NCI-H460 (cell line): Measurements from ENCODE around the gene STAT5A. TPM values are rescaled to one million over a fixed set of nuclear protein-coding genes. Genes with fewer than 3 reads are reported as not detected.
"Not testable (repeated sequence)": the region's sequence is repeated elsewhere in the genome, so short reads cannot be mapped to it uniquely, and the experiment has no call there.

Experiments
- DNase-seq: peaks from one replicate; pipeline ENCODE4 v3.0.0-alpha.2; 2016; ENCODE audit warnings: low read depth; ENCODE audit errors: extremely low read depth
- polyA plus RNA-seq: library from polyadenylated mRNA; depleted of rRNA; stranded (reverse); fragments of >200 nt; gene quantifications from 2 replicates; pipeline ENCODE4 v1.2.3, GENCODE V29; 2014; cell fraction: nucleus; rRNA removed
- total RNA-seq: library from RNA; depleted of rRNA; stranded (reverse); fragments of >200 nt; shearing (Covaris generic); gene quantifications from 2 replicates; pipeline ENCODE4 v1.2.3, GENCODE V29; 2014; rRNA removed

Gene STAT5A
- 1.6 and 2.9 TPM in 2 replicates for total RNA-seq
- polyA plus RNA-seq, result 1.2 and 2.3 TPM in 2 replicates

DNA sequence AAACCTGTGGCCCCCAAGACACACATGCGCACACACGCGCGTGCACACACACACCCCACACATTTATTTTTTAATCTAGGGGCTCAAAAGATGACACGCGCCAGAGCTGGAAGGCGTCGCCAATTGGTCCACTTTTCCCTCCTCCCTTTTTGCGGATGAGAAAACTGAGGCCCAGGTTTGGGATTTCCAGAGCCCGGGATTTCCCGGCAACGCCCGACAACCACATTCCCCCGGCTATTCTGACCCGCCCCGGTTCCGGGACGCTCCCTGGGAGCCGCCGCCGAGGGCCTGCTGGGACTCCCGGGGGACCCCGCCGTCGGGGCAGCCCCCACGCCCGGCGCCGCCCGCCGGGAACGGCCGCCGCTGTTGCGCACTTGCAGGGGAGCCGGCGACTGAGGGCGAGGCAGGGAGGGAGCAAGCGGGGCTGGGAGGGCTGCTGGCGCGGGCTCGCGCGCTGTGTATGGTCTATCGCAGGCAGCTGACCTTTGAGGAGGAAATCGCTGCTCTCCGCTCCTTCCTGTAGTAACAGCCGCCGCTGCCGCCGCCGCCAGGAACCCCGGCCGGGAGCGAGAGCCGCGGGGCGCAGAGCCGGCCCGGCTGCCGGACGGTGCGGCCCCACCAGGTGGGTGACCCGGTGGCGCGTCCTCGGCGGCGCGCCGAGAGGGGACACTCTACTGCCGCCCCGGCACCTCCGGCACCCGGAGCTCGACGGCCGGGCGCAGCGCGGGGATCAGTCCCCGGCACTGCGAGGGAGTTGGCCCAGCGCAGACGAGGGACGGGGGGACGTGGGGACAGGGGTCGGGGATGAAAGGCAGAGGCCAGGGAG lies at the start of gene STAT5A:
TSS of gene STAT5A (plus strand) at position 522 of the 826 bp plus-strand sequence. CDS start 914 bp downstream, outside the sequence.
- DNase-seq, result peak; percentile 33

DNA sequence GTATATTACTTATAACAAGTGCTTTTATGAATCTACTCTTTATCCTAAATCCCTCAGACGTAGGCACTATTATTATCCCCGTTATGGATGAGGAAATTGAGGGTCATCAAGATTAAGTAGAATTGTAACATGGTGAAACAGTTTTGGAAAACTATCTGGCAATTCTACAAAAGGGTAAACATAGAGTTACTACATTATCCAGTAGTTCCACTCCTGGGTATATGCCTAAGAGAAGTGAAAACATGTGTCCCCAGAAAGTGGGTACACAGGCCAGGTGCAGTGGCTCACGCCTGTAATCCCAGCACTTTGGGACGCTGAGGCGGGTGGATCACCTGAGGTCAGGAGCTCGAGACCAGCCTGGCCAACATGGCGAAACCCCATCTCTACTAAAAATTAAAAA lies 48.7 kb upstream of the STAT5A start:
- not testable (repeated sequence) for DNase-seq

DNA sequence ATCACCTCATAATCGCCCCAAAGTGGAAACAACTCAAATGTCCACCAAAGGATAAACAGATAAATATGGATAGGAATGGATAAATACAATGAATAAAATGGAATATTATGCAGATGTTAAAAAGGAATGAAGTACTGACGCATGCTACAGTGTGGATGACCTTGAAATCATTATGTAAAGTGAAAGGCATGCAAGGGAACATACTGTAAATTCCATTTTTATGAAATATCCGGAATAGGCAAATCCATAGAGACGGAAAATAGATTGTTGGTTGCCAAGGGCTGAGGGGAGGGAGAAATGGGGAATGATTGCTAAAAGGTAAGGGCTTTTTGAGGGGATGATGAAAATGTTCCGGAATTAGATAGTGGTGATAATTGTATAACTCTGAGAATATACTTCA lies 48.1 kb upstream of the STAT5A start:
- DNase-seq, result no peak

DNA sequence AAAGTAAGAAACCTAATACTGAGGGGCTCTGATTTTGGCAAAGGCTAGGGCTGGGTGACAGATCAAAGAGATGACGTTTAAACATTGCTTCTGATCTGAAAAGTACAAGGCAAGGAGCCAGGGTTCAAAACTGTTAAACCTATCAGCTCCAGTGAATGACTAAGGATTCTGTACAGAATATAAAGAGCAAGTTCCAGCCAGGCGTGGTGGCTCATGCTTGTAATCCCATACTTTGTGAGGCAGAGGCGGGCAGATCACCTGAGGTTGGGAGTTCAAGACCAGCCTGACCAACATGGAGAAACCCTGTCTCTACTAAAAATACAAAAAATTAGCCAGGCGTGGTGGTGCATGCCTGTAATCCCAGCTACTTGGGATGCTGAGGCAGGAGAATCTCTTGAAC lies 47.4 kb upstream of the STAT5A start:
- not testable (repeated sequence) for DNase-seq

DNA sequence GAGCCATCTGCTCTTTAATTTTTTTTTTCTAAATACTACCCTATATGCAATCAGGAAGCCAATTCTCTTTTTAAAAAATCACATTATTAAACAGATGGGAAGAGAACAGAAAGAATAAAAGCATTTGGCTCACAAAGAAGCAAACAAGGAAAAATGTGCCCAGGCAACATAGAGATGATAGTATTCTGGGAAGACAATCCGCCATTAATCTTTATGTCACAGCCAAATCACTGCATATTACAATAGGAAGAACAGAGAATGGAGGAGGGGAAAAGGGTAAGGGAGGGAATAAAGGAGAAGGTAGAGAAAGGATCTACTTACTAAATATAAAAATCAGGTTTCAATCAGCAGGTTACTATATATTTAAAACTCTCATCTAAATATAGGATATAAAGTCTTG lies 46.4 kb upstream of the STAT5A start:
- no peak for DNase-seq

DNA sequence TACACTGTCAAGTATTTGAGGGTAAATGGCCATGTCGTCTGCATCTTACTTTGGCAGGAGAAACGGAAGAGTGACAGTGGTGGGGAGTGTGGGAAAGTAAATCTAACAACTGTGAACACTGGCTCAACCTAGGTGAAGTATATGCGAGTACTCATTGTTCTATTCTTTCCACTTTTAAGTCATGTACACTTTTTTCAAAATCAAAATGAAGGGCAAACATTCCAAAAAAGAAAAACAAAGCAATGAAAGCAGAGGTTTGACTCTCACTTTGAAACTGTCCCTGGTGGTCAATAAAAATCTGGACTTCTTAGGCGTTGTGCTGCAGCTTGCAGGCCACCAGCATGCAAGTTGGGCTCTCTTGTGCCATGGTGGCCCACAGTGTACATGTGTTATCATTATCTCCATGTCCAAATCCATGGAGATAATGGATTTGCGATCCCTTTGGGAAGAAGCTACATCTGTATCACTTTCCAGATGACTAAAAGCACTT lies 44.8 kb upstream of the STAT5A start:
- no peak for DNase-seq

DNA sequence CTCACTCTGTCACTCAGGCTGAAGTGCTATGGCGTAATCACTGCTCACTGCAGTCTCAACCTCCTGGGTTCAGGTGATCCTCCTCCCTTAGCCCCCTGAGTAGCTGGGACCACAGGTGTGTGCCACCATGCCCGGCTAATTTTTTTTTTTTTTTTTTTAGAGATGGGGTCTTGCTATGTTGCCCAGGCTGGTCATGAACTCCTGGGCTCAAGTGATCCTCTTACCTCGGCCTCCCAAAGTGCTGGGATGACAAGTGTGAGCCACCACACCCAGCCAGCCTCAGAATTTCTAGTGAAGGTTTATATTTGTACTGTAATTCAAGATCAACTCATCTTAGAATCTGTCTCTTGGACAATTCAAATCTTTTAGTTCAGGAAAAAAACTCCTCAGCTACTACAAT lies 44.2 kb upstream of the STAT5A start:
- DNase-seq, result not testable (repeated sequence)

DNA sequence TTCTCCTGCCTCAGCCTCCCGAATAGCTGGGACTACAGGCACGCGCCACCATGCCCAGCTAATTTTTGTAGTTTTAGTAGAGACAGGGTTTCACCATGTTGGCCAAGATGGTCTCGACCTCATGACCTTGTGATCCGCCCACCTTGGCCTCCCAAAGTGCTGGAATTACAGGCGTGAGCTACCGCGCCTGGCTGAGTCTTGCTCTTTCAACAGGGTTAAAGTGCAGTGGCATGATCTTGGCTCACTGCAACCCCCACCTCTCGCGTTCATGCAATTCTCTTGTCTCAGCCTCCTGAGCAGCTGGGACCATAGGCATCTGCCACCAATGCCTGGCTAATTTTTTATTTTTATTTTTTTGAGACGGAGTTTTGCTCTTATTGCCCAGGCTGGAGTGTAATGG lies 43.1 kb upstream of the STAT5A start:
- not testable (repeated sequence) for DNase-seq

DNA sequence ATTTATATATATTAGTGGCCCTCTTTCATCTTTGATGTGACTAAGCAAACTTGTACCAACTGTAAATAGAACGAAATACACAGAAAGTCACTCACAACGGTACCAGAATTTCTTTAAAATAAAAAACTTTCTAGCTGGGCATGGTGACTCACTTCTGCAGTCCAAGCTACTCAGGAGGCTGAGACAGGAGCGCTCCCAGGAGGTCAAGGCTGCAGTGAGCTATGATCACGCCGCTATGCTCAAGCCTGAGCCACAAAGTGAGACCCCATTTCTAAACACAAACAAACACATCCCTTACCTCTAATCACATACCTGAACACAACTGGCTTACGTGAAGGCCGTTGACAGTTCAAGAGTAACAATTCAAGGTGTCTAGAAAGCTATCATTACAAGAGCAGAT lies 41.8 kb upstream of the STAT5A start:
- DNase-seq, result no peak

DNA sequence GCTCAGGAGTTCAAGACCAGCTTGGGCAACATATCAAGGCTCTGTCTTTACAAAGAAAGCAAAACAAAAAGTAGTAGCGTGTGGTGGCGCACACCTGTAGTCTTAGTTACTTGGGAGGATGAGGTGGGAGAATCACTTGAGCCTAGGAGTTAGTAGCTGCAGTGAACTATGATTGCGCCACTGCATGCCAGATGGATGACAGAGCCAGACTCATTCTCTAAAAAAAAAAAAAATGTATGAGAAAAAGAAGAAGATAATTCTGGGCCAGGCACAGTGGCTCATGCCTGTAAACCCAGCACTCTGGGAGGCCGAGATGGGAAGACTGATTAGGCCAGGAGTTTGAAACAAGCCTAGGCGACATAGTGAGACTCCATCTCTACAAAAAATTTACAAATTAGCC lies 40.6 kb upstream of the STAT5A start:
- DNase-seq, result no peak

DNA sequence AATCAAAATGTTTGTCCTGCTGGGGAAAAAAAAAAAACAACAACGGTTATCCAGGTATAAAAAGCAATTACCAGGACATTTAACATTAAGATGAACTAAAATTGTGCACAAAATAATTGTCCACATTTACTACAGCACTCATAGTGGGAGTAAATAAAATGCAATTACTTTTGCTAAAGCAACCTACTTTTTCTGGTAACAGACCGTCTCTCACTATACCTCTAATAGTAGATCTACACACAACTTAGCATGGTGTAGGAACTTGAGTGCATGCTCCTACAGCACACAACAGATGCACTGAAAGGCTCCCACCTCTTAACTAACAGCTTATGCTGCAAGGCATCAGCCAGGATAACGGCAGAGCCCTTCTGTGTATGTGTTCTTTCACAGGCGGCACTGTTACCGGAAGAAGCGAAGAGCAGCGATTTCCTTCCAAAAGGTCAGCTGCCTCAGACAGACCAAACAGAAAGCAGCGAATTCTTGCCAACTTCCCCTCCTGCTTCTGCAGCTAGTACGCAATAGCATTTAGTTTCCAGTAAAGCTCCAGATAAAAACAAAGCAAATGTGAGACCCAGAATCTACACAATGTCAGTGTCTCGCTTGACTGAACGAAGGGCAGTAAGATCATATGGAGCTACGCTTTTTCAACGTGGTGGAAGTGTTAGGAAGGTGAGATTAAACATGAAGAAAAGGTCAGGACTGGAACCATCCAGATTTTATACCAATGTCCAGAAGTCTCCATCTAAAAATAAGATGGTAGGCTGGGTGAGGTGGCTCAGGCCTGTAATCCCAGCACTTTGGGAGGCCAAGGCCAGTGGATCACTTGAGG lies 39.7 kb upstream of the STAT5A start:
- peak; percentile 38 for DNase-seq

DNA sequence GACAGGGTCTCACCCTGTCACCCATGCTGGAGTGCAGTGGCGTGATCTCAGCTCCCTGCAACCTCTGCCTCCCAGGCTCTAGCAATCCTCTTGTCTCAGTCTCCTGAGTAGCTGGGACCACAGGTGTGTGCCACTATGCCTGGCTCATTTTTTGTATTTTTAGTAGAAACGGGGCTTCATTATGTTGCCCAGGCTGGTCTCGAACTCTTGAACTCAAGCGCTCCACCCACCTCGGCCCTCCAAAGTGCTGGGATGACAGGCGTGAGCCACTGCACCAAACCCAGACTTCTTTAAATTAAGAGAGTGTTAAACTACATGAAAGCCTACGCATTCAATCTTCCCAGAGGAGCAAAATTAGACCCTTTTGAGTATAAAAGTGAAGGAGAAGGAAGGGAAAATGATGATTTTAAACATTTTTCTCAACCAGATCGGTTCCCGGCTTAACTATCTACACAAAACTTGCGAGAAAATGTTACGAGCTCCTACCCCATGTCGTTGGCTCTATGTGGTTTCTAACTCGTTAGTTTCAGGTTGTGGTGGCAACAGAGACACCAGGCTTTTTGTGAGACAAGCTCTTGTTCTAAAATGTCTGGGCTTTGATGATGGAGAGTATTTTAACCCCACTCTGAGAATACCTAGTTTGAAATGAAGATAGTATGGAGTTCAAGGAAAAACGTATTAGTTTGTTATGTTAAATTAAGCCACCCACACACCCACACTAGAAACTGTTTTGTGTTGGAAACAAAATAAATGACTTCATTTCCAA lies 38.4 kb upstream of the STAT5A start:
- DNase-seq, result no peak

DNA sequence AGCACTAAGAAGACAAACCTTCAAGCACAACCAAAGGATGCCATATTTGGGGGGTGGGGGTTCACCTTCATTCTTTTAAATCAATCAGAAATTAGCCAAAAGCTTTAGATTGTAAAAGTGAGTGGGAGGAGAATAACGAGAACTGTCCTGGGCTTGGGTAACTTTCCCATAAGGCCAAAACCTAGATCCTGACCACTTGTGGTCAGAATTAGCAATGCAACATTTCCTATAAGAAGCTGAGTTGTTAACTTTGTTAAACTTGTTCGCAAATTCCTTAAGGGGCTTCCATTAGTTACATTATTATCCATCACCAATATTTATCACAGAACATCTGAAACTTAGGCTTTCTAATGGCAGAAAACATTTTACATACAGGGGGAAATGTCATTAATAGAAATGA lies 37.2 kb upstream of the STAT5A start:
- no peak for DNase-seq

DNA sequence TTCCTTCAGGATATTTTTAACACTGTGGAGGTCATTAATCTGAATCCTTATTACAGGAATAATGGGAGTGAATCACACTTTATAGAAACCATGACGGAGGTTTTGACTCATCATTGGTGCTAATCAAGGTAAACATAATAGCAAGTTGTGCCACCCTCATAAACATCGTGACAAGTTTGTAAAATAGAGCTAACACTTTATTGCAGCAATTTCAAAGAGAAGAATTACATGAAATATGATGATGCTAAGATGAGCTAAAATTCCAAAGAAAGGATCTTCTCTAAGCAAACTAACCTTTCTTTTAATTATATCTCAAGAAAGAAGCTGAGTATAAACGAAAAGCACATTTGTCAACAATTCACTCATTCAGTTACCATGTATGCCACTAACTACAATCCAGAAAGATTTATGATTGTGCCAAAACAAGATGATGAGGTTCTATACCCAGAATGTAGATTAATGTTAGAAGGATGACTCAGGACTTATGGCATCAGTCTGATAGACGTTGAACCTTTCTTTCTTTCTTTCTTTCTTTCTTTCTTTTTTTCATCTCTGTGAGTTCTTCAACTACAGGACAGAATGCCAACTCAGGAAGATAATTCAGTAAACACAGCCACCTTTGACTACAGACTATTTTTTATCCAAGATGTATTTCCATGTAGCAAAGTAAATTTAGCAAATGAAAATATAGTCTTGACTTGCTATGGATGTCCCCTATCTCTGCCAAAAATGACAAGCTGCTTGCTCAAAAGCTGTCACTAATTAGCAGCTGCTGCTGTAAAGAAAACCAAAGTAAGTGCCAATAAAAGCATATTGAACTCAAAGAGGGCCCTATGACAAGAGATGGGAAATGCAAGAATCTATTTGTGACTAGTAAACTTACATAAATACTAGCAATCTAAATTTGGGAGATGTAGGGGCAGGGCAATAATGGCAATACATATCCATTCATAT lies 35.4 kb upstream of the STAT5A start:
- DNase-seq, result no peak

DNA sequence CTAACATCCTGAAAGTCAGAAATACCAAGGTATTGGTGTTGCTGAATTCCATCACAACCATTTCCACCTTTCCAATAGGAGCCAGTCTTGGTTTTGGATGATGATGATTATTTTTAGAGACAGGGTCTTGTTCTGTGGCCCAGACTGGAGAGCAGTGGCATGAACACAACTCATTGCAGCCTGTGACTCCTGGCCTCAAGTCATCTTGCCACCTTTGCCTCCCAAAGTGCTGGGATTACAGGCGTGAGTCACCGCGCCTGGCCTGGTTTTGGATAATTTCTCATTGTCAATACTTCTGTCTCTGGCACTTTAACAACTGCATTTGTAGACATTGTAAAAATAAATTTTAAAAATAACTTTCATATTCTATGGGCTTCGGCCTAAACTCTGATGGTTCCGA lies 34.7 kb upstream of the STAT5A start:
- DNase-seq, result no peak

DNA sequence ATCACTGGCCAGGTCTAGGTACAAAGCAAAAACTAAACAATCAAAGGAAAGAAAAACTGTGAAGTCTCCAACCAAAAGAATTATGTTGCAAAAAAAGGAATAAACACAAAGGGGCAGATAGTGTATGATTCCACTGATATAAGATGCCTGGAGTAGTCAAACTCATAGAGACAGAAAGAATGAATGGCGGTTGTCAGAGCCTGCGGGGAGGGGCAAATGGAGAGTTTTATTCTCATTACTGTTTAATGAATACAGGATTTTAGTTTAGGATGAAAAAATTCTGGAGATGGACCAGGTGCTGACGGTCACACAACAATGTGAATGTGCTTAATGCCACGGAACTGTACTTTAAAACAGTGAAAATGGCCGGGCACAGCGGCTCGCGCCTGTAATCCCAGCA lies 32.9 kb upstream of the STAT5A start:
- no peak for DNase-seq

DNA sequence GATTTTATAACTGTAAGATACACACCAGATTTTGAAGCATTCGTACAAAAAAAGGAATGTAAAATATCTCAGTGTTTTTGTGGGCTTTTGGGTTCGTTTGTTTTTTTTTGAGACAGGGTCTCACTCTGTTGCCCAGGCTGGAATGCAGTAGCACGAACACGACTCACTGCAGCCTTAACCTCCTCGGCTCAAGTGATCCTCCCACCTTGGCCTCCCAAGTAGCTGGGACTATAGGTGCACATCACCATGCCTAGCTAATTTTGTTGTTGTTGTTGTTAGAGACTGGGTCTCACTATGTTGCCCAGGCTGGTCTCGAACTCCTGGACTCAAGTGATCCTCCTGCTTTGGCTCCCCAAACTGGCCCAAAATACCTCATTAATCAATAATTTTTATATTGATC lies 28.0 kb upstream of the STAT5A start:
- no peak for DNase-seq

DNA sequence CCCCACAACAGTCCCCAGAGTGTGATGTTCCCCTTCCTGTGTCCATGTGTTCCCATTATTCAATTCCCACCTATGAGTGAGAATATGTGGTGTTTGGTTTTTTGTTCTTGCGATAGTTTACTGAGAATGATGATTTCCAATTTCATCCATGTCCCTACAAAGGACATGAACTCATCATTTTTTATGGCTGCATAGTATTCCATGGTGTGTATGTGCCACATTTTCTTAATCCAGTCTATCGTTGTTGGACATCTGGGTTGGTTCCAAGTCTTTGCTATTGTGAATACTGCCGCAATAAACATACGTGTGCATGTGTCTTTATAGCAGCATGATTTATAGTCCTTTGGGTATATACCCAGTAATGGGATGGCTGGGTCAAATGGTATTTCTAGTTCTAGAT lies 23.9 kb upstream of the STAT5A start:
- DNase-seq, result not testable (repeated sequence)

DNA sequence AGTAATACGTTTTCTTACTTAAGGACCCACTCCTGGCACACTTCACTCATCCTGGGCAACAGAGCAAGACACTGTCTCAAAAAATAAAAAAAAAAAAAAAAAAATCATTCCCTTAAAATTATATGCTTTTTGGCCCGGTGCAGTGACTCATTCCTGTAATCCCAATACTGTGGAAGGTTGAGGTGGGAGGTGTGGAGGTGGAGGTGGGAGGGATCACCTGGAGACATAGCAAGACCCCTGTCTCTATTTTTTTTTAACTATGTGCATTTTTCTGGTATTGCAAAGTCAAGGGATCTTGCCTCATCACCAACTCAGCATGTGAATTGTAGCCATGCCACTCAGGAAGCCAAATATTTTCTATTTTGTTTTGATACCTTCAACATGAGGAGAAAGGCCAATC lies 21.8 kb upstream of the STAT5A start:
- no peak for DNase-seq
